ENCODE measurements around the gene NFIX. TPM values are rescaled to one million over a fixed set of nuclear protein-coding genes. Genes with fewer than 3 reads are reported as not detected.

NFIX gene
- total and polyA plus RNA-seq, 9 of the 15 experiments (the other 6 are each of a cell fraction or from before 2014, with no cell fraction given), result 0.28 to 26.8 (median 5.4) TPM

GRCh38 chr19:12994701-12995595, at the start of gene NFIX (continued):
- no peak for TF ChIP-seq GTF3C2 (IDR thresholded peaks at IDR 0.05; ENCODE audit: borderline replicate concordance, extremely low read depth, insufficient read length)
- no peak for TF ChIP-seq STAG1 (CRISPR knock-in tag; IDR thresholded peaks at IDR 0.05; ENCODE audit: borderline replicate concordance)
- peak; percentile 31 for TF ChIP-seq CCNT2 (IDR thresholded peaks at IDR 0.05; ENCODE audit: borderline replicate concordance, extremely low read depth, insufficient read length, low read depth, low read length)
- TF ChIP-seq SOX6 (IDR thresholded peaks at IDR 0.05), result no peak
- TF ChIP-seq PHTF2 (CRISPR knock-in tag; IDR thresholded peaks at IDR 0.05), result no peak
- no peak for TF ChIP-seq ZNF395 (CRISPR knock-in tag; IDR thresholded peaks at IDR 0.05)
- TF ChIP-seq SIN3A (IDR thresholded peaks at IDR 0.05; ENCODE audit: borderline replicate concordance in 2 of 2, control insufficient read depth in 1 of 2, low read depth in 2 of 2, low read length in 2 of 2), result 0 out of 4 replicates have a peak, but pooled peaks of 1 of the 2 experiments have one; percentile 27
- TF ChIP-seq MAX (CRISPR knock-in tag; IDR thresholded peaks at IDR 0.05), result peak; percentile 96
- peak; percentile 76 for TF ChIP-seq ARID4B (CRISPR knock-in tag; IDR thresholded peaks at IDR 0.05)
- no peak for TF ChIP-seq HDAC8 (tag; IDR thresholded peaks at IDR 0.05)
- TF ChIP-seq CHD2 (IDR thresholded peaks at IDR 0.05; ENCODE audit: low read depth, low read length), result no peak
- TF ChIP-seq YBX1 (IDR thresholded peaks at IDR 0.05), result no peak
- TF ChIP-seq POLR3G (IDR thresholded peaks at IDR 0.05; ENCODE audit: extremely low read depth, insufficient read length, insufficient replicate concordance), result no peak
- no peak for TF ChIP-seq NELFE (IDR thresholded peaks at IDR 0.05; ENCODE audit: insufficient read depth, insufficient read length)
- TF ChIP-seq ARID1B (IDR thresholded peaks at IDR 0.05), result peak; percentile 43
